H1 (cell line): Measurements from ENCODE around the gene ISLR2. TPM values are rescaled to one million over a fixed set of nuclear protein-coding genes. Genes with fewer than 3 reads are reported as not detected.

Experiments used
- EGR1 ChIP-seq: IDR thresholded peaks from 2 replicates; pipeline ENCODE4 v1.6.1; 2011; ENCODE audit warnings: low read depth, low read length, borderline replicate concordance
- KDM4A ChIP-seq: IDR thresholded peaks from one replicate; pipeline ENCODE4 v1.7.1; 2012; ENCODE audit warnings: low read depth, mild to moderate bottlenecking, moderate library complexity, low read length, inconsistent platforms; ENCODE audit not compliant: severe bottlenecking
- POLR2AphosphoS5 ChIP-seq: IDR thresholded peaks from 2 replicates; pipeline ENCODE4 v1.6.1; 2011; ENCODE audit warnings: low read depth, low read length
- SIX5 ChIP-seq: IDR thresholded peaks from 2 replicates; pipeline ENCODE4 v1.6.1; 2011; ENCODE audit warnings: mild to moderate bottlenecking, low read depth, low read length
- TBP ChIP-seq: IDR thresholded peaks from 2 replicates; pipeline ENCODE4 v1.6.1; 2011; ENCODE audit warnings: low read depth, low read length, improper control_type of control experiment
- TEAD4 ChIP-seq: IDR thresholded peaks from 2 replicates; pipeline ENCODE4 v1.6.1; 2012; ENCODE audit warnings: low read depth, low read length, inconsistent platforms, mixed read lengths
- polyA plus RNA-seq, 7 experiments: library from polyadenylated mRNA; depleted of rRNA in 3 of 7; stranded (reverse) in 5 of 7; unstranded in 2 of 7; fragments of >200 nt in 5 of 7; fragments of 200-250 nt in 2 of 7; gene quantifications; 1 replicate in 5 of 7; 2 replicates in 1 of 7; 4 replicates in 1 of 7; pipeline versions ENCODE4 v1.2.1 to v1.2.3, GENCODE V29; 2011 to 2013; ENCODE audit warnings: missing spikeins in 2 of 7, mixed read lengths in 2 of 7
- total RNA-seq: library from RNA; stranded (reverse); fragmentation: NEBNext Ultra II Directional; extraction: Animal tissue kit (Norgen Biotek cat#: 25700); gene quantifications from 2 replicates; pipeline ENCODE4 v1.2.1, GENCODE V29; 2021

ISLR2 gene
- total and polyA plus RNA-seq, 2 of the 8 experiments (the other 6 are each of a cell fraction or from before 2014, with no cell fraction given), result 0.47 to 0.58 TPM

DNA sequence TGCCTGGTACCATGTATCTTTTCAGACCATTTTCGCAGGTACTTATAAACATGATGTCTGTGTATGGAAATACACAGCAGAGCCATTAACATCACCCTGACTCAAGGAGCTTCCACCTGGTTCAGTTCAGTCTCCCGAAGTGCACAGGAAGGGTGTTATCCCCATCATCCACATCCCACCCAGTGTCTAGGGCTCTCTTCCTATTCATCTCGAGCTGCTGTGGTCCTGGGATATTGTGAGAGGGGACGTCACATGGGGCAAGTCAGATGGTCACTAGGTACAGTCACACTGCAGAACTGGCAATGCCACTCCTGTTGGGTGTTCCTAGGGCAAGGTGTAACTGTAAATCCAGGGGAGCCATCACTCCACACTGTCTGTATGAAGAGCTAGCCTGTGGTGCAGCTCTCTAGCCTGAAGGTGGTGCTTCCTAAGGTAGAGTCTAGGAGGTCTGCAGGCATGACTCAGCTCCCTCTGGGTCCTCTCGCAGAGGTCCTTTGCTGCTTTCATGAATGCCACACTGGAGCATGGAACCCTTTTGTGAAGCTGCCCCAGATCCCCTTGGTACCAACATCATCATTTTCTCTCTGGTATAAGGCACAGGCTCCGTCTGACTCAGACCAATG, 13.9 kb downstream of the ISLR2 start (continued):
- TF ChIP-seq TEAD4 (no peak), SIX5 (no peak), EGR1 (no peak), POLR2AphosphoS5 (no peak), TBP (no peak), KDM4A (no peak)
- TF ChIP-seq, all 59 proteins: peak for 5
